ENCODE data around the gene LY6G6F. TPM values are rescaled to one million over a fixed set of nuclear protein-coding genes. Genes with fewer than 3 reads are reported as not detected.

LY6G6F gene
- total and polyA plus RNA-seq, 4 donors = 0.21 to 2.2 TPM; not detected in 2

DNA sequence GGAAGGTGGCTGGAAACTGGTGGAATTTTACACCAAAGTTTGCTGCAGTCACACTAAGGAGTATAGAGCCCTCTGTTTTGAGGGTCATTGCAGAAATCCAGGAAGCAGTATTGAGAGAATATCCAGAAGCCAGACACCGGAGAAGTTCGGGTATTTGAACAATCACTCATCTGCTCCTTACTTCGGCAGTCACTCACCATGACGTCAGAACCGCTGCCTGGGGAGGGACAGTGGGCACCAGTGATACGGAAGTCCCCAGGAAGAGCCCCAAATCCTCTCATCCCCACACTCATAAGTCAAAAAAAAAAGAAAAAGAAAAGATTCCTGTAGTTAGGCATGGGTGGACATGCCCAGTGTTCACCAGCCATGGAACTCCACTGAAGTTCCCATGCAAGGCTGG is 29.8 kb upstream of the LY6G6F start:
- Histone ChIP-seq H3K9me3 (ENCODE audit: control insufficient read depth in 4 of 4, insufficient read depth in 3 of 4, low read length in 3 of 4) (no peaks in the 10 kb centered on the region), H3K9ac (ENCODE audit: insufficient read depth in 1 of 2, low read length in 2 of 2) (no peak overlapping the region), H3K27me3 (ENCODE audit: control insufficient read depth in 3 of 3, insufficient read depth in 3 of 3, low read length in 2 of 3) (no peaks in the 10 kb centered on the region), H3K4me1 (ENCODE audit: control insufficient read depth in 5 of 5, insufficient read depth in 5 of 5, low read length in 5 of 5) (peaks cover 0 to 15% (median 4%) of the 10 kb centered on the region in 5 donors), H3K27ac (ENCODE audit: low read depth in 1 of 2, low read length in 1 of 2) (no peak overlapping the region), H3K36me3 (ENCODE audit: control insufficient read depth in 4 of 4, insufficient read depth in 4 of 4, low read length in 4 of 4) (peaks cover 2 to 14% (median 3%) of the 10 kb centered on the region in 4 donors), H3K4me3 (no peak overlapping the region)
- ATAC-seq (ENCODE audit: insufficient read depth, low FRiP score) (no peak), DNase-seq (no peak)
- 83 to 84% methylated on average over 6 of the region's 6 CpGs for WGBS, 2 donors
- TF ChIP-seq, protein P1, sequence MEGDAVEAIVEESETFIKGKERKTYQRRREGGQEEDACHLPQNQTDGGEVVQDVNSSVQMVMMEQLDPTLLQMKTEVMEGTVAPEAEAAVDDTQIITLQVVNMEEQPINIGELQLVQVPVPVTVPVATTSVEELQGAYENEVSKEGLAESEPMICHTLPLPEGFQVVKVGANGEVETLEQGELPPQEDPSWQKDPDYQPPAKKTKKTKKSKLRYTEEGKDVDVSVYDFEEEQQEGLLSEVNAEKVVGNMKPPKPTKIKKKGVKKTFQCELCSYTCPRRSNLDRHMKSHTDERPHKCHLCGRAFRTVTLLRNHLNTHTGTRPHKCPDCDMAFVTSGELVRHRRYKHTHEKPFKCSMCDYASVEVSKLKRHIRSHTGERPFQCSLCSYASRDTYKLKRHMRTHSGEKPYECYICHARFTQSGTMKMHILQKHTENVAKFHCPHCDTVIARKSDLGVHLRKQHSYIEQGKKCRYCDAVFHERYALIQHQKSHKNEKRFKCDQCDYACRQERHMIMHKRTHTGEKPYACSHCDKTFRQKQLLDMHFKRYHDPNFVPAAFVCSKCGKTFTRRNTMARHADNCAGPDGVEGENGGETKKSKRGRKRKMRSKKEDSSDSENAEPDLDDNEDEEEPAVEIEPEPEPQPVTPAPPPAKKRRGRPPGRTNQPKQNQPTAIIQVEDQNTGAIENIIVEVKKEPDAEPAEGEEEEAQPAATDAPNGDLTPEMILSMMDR (IDR thresholded peaks at IDR 0.05; ENCODE audit: control extremely low read depth, extremely low read depth) = no peak

DNA sequence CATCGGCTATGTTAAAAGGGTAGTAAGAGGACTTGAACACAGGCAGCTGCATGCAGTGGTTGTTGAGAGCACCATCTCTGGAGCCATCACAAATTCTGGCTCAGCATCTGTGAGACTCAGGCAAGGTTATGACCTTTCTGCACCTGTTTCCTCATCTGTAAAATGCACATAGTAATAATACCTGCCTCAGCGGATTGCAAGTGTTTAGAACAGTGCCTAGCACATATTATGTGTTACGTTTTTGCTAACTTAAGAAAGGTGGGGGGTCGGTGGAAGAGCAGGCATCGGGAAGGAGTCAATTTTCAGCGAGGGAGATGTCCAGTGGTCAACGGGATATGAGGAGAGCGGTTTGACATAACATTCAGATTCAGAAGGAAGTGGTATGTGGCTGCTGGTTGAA is 28.7 kb upstream of the LY6G6F start:
- Histone ChIP-seq H3K4me1 (ENCODE audit: control insufficient read depth in 5 of 5, insufficient read depth in 5 of 5, low read length in 5 of 5) (peaks cover 0 to 15% (median 4%) of the 10 kb centered on the region in 5 donors), H3K9me3 (ENCODE audit: control insufficient read depth in 4 of 4, insufficient read depth in 3 of 4, low read length in 3 of 4) (no peaks in the 10 kb centered on the region), H3K27me3 (ENCODE audit: control insufficient read depth in 3 of 3, insufficient read depth in 3 of 3, low read length in 2 of 3) (no peaks in the 10 kb centered on the region), H3K27ac (ENCODE audit: low read depth in 1 of 2, low read length in 1 of 2) (no peak overlapping the region), H3K36me3 (ENCODE audit: control insufficient read depth in 4 of 4, insufficient read depth in 4 of 4, low read length in 4 of 4) (peaks cover 0 to 7% (median 0%) of the 10 kb centered on the region in 4 donors), H3K9ac (ENCODE audit: insufficient read depth in 1 of 2, low read length in 2 of 2) (no peak overlapping the region), H3K4me3 (no peak overlapping the region)
- 74% methylated on average over 8 of the region's 8 CpGs for WGBS, 2 donors
- no peak for DNase-seq
- TF ChIP-seq, protein P1 (IDR thresholded peaks at IDR 0.05; ENCODE audit: control extremely low read depth, extremely low read depth) = no peak
- no peak for ATAC-seq (ENCODE audit: insufficient read depth, low FRiP score)

DNA sequence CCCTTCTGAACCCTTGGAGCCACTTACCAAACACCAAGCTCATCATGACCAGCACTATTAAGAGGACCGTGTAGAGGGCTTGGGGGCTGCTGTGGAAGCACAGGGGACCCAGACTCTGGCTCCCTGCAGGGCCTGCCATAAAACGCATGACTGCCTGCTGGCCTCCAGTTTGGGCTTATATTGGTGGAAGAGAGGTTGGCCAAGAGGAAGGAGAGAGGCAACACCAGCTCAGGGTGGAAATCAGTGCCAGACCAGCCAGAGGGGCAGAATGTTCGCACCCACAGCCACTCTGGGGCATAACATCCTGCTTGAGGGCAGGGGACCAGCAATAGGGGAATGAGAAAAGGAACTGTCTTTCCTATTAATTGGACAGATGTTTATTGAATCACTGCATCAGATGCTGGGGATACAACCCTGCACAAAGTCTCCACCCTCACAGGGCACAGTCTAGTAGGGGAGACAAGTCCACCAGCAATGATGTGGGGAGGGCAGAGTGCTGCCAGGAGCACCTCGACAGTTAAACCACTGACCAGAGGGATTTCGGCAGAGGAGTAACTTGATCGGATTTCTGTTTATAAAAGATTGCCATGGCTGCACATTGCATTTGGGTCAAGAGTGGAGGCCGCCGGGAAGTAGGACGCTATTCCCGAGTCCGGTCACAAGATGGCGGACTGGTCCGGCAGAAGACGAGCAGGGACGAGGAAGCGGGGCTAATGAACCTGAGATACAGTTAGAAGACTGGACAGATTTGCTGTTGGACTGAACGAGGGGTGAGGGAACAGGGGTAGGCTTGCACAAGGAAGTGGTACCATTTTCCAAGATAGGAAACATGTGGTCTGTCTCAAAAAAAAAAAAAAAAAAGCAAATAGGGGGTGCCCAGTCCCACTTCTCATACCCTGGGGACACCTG is 26.2 kb upstream of the LY6G6F start, which contains the start of gene LY6G5C:
TSS of gene LY6G5C (minus strand) at position 842 of the 909 bp plus-strand sequence. CDS start at position 148, 694 bp downstream.
- ATAC-seq (ENCODE audit: insufficient read depth, low FRiP score) = peak; percentile 90
- Histone ChIP-seq H3K4me3 (peak within 1 kb of the TSS; percentile 26), H3K4me1 (ENCODE audit: control insufficient read depth in 5 of 5, insufficient read depth in 5 of 5, low read length in 5 of 5) (peaks cover 0 to 23% (median 4%) of the 10 kb centered on the region in 5 donors), H3K27ac (ENCODE audit: low read depth in 1 of 2, low read length in 1 of 2) (peak within 1 kb of the TSS in 1 of 2 donors; percentile 86), H3K36me3 (ENCODE audit: control insufficient read depth in 4 of 4, insufficient read depth in 4 of 4, low read length in 4 of 4) (no peaks in the 10 kb centered on the region), H3K9me3 (ENCODE audit: control insufficient read depth in 4 of 4, insufficient read depth in 3 of 4, low read length in 3 of 4) (no peaks in the 10 kb centered on the region), H3K27me3 (ENCODE audit: control insufficient read depth in 3 of 3, insufficient read depth in 3 of 3, low read length in 2 of 3) (no peaks in the 10 kb centered on the region), H3K9ac (ENCODE audit: insufficient read depth in 1 of 2, low read length in 2 of 2) (peak within 1 kb of the TSS; percentile 51 to 71)
- TF ChIP-seq, protein P1 (IDR thresholded peaks at IDR 0.05; ENCODE audit: control extremely low read depth, extremely low read depth) = peak; percentile 87
- WGBS, 2 donors = 11 to 15% methylated on average over 17 of the region's 17 CpGs
- peak; percentile 92 to 95 (median 93) for DNase-seq
